NCI-H2227 (cell line): ENCODE data around the gene CMTR1.

ENCODE experiments used
- DNase-seq: peaks from one replicate; lab custom pipeline; 2025; ENCODE audit not compliant: unreplicated experiment; lab: John Stamatoyannopoulos, UW

CMTR1 gene

DNA sequence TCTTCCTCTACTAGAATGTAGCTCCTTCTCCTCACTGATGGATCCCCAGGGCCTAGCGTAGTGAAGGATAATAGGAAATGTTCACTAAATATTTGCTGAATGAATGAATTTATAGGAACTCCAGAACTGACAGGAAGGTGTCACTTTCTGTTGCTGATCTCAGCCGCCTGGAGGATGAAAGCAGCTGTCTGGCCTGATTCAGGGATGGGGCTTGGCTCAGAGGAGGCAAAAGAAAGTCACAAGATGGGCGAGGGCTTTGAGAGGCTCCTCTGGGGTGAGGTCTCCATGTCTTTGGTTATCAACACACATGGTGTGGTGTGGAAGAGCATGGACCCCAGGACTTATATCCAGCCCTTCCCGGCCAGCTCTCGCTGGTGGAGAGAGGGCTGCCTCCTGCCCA, 78.2 kb downstream of the CMTR1 start:
- no peak for DNase-seq

DNA sequence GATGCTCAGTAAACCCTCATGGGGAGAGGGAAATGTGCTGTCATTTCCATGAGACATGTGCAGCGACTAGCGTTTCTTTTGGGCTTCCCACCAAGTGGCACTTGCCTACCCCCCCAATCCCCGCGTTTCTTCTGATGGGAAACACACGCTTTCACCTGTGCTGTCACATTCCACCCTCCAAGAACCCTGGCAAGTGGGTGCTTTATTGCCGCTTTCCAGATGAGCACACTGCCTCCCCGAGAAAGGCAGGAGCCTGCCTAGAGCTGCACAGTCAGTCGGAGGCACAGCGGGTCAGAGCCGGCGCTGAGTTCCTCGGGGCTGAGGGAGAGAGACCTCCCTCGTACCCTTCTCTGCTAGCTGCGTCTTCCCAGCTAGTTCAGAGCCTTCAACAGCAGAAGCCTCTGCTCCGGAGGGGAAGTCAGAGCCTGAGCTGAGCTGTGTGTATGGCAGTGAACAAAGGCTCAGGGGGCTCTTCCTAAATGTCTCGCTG, 78.9 kb downstream of the CMTR1 start:
- DNase-seq, result no peak

DNA sequence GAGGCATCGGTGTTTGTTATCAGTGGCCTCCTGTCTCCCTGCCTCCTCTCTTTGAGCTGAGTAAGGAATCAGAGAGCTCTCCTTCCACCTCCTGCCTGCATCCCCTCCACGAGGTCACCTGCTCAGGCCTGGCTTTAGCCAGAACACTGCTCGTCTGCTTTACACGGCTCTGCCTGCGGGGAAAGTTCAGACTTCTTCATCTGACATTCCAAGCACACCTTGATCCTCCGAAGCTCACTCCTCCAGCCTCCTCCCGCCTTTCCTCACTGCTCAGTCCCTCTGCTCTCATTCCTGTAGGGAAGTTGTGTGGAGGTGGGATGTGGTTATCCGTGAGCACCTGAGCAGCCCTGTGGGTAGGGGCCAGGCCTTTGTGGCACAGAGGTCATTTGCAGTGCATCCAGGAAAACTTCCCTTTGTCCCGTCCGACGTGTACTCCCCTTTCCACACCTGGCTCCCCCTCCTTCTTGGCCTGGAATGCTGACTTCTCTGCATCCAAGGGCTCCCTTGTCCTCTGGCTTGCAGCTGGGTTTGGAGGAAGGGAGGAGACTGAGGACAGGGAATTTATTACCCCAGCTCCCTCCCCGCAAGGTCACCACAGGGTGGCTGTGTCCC, 79.5 kb downstream of the CMTR1 start:
- DNase-seq, result no peak

DNA sequence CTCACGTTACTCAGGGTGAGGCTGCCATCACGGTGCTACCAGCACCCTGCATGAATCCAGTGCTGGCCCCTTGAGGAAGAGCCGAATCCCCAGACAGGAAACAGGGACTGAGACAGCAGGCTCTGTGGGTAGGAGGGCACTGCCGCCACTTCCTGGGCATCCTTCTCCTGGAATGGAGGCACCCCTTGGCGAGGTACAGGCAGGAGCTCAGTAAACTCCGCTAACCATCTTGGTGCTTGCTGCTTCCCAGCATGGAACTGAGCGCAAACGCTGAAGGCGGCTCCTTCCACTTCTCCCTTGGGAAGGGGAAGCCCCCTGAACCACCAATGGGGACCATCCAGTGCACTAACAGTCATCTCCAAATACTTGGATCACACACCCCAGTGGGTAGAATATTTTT, 80.1 kb downstream of the CMTR1 start:
- DNase-seq, result no peak

DNA sequence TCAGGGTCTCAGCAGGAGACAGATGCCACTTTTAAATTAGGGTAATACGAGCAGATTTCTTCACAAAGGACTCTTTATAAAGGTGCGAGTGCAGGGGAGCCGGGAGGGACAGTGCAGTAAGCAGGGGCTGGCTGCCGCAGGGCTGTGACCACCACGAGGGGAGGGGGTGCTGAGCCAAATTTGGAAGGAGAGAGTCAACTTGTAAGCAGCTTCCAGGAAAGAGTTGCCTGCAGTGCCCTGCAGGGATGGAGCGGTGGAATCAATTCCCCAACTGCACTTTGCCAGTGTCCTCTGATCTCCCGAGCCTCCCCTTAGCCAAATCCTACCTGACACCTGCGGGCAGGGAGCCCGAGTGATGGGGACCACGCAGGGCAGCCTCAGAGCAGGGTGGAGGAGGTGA, 80.6 kb downstream of the CMTR1 start:
- no peak for DNase-seq

DNA sequence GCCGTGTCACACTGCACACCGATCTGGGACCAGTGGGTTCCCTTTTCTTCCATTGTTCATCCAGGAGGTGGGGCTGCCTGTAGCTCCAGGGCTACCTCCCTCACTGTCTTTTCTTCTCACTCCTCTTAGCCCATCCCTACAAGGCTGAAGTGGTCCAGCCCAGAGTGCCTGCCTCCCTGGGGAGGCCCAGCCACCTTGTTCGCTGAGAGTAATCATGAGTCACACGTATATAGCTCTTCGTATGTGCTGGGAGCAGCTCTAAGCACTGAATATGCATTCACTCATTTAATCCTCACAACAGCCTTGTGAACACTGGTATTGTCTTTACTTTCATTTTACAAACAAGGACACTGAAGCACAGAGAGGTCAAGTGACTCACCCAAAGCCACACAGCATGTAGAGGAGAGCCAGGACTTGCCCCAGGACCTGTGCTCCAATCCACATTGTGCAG, 81.3 kb downstream of the CMTR1 start:
- DNase-seq, result no peak

DNA sequence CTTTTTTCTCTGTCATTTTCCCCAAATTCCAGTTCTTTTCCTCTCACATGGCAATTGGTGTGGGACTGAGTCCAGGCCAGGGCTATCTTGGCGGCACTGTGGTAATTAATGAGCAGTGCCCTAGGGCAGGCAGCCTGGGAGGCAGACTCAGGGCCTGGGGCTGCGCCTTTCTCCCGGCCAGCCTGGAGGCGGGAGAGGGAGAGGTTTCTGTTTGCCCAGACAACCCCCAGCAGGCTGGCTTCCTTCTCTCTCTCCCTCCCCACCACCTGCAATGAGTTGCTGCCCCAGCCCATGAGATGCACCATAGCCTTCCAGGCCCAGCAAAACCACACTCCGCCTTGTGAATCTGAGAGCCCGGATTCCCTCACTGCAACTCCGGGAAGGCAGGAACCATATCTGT, 81.8 kb downstream of the CMTR1 start:
- no peak for DNase-seq

DNA sequence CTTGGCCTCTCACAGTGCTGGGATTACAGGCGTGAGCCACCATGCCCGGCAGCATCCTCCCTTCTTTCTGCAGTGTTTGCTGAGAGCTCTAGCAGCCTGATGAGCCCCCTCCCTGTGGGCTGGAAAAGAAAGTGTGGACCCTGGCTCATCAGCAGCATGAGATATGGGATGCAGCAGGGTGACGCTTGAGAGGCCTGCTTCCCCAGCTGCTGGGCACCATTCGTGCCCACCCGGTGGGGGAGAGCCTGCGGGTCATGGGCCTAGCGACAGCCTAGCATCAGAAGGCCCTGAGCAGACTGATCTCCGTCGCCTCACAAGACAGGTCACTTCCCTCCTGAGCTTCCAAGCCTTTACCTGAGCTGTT, 82.7 kb downstream of the CMTR1 start:
- no peak for DNase-seq

DNA sequence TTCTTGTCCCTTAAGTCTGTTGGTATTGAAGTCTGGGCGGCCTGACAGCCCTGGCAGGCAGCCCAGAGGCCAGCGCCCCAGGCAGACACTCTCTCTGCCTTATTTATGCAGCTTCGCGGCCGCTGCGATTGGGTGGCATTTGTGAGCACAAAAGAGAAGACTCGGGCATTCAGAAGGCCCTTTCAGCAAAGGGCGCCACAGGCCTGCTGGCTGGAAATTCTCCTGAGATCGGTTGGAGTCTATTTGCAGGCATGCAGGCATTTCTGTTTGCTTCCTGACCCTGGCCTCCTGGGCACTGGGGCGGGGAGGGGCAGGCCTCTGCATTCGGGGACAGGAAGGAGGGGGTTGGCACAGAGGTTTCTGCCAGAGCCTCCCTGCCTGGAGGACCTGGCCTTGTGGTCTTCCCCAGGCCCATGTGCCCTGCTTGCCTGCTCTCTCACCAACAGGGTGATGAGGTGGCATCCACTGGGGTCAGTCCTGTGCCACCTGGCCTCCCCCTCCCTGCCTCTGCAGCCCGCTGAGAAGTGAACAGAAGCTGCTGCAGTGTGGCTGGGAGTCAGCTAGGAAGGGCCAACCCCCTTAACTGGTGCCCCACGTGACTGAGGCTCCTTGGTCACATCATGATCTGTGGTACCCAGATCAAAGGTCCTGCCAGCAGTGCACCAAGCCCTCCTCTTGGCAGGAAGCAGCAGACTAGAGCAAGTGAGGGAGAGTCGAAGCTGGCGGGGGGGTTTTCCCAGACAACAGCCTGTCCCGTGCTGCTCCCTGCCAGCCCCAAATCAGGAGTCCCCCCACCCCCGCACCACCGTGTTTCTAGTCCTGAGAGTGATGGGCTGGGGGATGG, 83.3 kb downstream of the CMTR1 start:
- peak; percentile 62 for DNase-seq

DNA sequence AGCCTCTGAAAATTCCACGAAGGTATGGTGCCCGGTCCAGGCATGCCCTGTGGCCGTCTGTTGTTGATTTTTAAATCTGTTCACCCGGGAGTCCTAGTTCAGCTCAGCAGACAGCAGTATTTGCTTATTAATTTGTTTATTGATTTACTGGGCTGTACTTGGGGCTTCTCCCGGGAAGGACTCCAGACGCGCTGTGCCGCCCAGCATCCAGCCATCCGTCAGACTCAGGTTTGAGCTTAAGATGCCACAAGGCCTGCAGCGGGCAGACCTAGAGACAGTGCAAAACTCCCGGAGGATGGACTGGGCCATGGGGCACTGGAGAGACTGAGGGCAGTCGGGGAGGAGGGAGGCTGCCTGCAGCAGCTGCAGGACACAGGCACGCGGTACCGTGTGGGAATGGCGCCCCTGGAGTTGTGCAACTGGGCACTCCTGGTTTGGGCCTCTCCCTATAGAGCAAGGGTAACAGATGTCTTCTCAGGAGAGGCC, 83.9 kb downstream of the CMTR1 start:
- DNase-seq, result peak; percentile 37

DNA sequence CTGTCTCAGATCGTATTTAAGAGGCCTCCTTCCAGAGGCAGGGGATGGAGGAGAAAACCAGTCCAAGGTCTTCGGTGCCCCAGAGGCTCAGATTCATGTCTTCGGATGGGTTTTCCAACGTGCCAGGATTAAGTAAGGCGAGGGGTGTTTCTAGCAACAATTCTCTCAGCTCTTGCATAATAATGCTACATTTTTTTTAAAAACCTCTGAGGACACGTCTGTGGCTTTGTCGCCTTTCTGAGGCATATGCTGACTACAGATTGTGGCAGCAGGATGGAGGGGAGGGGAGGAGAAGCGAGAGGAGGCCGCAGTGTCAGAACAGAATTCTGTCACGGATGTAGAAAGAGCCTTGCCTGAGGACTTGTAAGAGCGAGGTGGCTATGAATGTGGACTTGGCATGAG, 84.4 kb downstream of the CMTR1 start:
- no peak for DNase-seq

DNA sequence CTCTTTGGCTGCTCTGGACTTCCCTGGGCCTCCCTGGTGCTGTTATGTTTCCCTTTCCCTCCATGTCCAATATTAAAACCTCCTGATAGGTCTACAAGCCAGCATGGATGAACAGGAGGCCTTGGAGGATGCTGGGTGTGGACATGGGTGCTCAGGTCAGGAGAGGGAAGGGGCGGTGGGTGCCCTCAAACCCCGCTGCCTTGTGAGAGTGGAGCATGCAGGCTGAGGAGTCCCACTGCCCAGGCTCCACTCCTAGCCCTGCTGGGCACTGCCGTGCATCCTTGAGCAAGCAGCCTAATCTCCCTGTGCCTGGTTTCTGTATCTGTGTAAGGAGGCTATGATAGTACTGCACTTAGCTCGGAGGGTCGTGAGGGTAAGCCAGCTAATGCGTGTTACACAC, 85.1 kb downstream of the CMTR1 start:
- DNase-seq, result no peak

DNA sequence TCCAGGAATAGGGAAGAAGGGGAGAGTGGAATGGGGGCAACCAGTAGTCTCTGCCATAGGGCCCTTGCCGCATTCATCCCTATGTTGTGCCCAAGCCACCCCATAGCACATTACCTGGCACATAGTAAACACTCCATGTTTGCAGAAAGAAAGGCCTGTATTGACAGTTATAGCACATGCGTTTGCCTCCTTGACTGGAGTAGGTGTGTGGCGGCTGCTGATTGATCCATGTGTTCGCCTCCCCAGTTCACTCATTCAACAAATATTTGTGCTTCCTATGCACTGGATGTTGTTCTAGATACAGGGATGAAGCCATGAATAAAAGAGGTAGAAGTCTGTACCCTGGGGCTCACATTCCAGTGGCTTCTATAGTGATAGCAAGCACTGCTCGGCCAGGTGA, 86.4 kb downstream of the CMTR1 start:
- no peak for DNase-seq

DNA sequence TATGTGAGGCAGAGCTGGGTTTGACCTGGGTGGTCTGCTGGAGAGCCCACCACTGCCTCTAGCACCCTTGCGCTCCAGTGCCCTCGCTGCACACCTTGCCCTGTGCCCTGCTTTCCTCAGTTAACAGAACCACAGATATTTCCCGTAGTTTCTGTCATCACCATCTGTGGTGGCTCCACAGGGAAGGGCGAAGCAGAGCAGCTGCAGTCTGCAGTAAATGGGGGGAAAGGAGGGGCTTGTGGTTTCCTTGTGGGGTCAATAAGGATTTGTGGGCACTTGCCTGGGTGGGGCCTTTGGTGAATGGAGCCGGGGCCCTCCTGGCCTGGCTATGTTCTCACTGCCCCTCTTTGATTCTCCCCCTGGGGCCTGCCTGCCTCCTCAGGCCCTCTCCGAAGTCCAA, 87.9 kb downstream of the CMTR1 start:
- DNase-seq, result no peak

DNA sequence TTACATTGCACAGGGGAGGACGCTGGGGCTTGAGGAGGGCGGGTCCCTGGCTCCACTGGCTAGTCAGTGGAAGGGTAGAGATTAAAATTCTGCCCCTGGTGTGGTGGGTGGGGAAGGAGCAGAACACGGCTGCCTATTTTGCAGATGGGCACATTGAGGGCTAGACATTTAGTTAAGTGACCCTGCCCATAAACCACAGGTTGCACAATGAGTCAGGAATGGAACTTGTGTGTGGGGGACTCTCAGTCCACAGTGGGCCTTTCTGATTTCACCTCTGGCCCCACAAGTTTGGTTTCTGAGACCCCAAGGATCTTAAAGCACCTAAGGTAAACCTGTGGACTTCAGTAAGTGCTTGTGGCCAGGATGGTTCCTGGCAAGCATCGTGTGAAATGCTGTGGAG, 88.7 kb downstream of the CMTR1 start:
- no peak for DNase-seq

DNA sequence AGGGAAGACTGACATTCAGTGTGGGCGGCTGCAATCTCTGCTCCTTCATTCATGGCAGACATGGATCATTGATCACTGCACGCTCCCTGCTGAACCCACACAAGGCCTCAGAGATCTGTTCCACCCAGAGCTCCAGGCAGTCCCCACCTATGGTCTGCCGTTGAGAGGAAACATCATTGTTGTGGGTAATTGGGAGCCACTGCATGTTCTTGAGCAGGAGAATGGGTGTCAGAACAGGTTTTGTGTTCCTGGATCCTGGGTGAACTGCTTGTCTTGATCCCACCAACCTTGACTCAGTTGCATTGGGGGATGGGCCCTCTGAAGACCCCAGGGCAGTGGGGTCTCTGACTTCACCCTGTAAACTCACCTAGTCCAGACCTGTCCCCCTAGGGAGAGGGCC, 89.8 kb downstream of the CMTR1 start:
- no peak for DNase-seq

DNA sequence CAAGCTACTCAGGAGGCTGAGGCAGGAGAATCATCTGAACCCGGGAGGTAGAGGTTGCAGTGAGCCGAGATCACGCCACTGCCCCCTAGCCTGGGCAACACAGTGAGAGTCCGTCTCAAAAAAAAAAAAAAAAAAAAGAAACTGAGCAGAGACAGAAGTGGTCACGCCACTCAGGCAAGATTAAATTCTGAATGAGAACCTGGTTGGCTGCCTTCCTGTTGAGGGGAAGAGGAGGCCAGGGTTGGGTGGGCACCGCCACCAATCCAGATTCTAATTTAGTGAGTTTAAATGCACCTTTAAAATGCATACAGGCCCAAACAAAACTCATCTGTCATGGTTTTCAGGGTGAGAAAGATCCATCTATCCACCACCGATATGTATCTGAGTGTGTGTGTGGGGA, 90.4 kb downstream of the CMTR1 start:
- no peak for DNase-seq

DNA sequence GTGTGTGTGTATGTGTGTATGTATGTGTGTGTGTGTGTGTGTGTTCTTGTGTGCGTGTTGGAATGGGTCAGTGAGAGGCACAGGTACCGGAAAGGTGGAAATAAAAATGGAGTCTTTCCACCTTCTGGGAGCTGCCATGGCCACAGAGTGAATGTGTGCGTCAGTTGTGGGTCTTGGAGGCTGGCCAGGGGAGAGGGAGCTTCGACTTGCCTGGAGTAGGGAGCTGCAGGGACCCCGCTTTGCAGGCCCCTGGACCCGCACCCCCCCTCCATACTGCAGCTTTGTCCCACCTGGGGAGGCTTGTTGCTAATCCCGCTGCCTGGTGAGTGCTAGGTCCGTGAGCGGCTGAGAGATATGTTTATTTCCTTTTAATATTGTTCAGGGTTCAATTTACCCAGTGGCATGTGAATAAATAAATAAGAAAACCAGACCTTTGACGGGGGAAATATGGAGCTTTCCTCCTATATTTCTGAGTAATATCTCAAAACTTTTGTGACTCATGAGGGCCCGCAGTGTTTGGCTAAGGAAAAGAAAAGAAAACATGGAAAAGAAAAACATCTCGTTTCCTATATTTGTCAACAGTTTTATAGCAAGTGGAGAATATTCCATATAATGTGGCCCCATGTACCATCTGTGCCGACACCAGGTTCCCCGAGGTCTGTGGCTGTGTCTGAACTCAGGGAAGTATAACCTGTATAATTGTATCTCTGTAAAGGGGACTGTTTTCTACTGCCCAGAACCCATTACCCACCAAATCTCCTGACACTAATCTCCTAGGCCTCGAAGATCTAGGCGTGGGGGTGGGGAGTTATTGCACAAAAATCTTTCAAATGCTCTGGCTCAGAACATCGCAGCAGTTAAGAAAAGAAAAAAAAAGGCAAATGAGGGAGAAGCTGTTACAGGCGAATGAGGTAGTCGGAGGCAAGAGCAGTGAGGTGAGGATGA, 91.3 kb downstream of the CMTR1 start:
- no peak for DNase-seq

DNA sequence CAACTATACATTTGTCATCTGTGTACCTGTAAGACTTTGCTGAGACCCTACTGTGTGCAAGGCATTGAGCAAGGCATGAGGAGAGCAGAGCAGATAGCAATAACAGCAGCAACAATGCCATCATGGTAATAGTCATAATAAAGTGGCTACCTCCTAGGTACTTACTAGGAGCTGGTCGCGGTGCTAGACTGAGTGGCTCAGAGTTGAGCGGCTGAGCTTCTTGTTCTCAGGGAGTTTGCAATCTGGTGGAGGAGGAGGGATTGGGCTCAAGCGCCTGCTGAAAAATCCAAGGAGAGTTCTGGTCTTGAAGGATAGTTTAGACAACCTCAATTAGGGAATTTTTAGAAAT, 91.9 kb downstream of the CMTR1 start:
- no peak for DNase-seq

DNA sequence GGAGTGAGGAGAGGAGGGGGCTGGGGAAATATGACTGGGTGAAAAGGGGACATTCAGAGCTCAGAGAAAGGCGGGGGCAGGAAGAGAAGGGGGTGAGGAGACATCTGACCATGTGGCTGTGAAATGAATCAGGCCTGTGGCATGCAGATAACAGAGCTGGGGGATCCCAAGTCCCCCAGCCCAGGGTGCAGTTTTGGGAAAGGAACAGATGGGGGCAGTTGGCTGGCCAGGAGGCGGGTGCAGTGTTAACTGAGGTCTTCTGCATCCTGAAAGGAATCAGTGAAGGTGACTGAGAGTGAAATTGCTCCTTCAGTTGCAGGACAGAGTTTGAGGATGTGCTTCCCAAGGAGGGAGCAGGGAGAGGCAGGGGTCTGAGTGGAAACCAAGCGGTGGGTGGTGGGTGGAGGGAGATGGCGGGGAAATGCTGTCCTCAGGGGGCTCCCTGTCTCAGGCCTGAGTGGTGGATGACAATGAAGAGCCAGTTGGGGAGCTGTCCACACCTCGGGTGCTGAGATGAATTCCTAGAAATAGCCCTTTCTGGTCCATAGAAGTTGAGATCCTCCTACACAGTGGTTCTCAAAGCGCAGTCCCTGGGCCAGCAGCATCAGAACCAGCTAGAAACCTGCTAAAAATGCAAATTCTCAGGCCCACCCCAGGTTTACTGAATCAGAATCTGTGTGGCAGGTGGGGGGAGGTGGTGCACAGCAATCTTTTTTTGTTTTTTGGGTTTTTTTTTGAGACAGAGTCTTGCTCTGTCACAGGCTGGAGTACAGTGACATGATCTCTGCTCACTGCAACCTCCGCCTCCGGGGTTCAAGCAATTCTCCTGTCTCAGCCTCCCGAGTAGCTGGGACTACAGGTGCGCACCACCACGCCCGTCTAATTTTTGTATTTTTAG, 92.7 kb downstream of the CMTR1 start:
- no peak for DNase-seq

DNA sequence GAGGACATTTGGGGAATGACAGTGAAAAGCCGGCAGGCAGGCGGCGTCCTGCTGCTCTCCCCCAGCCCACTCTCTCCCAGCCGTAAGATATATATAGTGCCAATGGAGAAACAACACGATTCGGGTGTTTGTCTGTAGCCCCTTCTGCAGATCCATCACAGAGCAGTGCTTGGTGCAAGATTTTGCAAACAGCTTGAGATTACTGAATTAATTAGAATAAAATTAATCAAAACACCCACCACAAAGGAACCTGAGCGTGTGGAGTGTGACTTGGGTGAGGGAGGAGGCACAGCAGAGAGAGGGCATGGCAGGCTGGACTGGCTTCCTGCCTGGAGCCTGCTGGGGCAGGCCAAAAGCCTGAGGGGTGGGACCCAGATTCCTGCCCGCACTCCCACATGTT, 95.5 kb downstream of the CMTR1 start:
- DNase-seq, result no peak
